Neural progenitor cell (in vitro differentiated cells): ENCODE data around the gene PTPRN2. TPM values are rescaled to one million over a fixed set of nuclear protein-coding genes. Genes with fewer than 3 reads are reported as not detected.

Experiments
- DNase-seq: peaks from one replicate; pipeline ENCODE4 v3.0.0-alpha.2; 2016; ENCODE audit warnings: low spot score
- H2AFZ ChIP-seq: fragments of 200-600 bp; sonication (generic); replicated peaks from 2 replicates; pipeline ENCODE4 v1.6.1; 2016; ENCODE audit warnings: antibody characterized with exemption
- H3F3A ChIP-seq: fragments of 200-600 bp; sonication (generic); 2 replicates; pipeline ENCODE4 v1.6.1; 2016; ENCODE audit warnings: antibody characterized with exemption, low read depth
- H3K27ac ChIP-seq: fragments of 200-600 bp; sonication (generic); 2 replicates; pipeline ENCODE4 v1.5.1; 2016; ENCODE audit warnings: mild to moderate bottlenecking
- H3K27me3 ChIP-seq: fragments of 200-600 bp; sonication (generic); 2 replicates; pipeline ENCODE4 v1.6.1; 2016; ENCODE audit warnings: mild to moderate bottlenecking, moderate library complexity
- H3K36me3 ChIP-seq: fragments of 200-600 bp; sonication (generic); 2 replicates; pipeline ENCODE4 v1.5.1; 2016
- H3K4me1 ChIP-seq: fragments of 200-600 bp; sonication (generic); 2 replicates; pipeline ENCODE4 v1.6.1; 2016; ENCODE audit warnings: mixed run types
- H3K4me2 ChIP-seq: fragments of 200-600 bp; sonication (generic); 2 replicates; pipeline ENCODE4 v1.6.1; 2016
- H3K4me3 ChIP-seq: fragments of 200-600 bp; sonication (generic); 2 replicates; pipeline ENCODE4 v1.5.1; 2016
- H3K79me2 ChIP-seq: fragments of 200-600 bp; sonication (generic); 2 replicates; pipeline ENCODE4 v1.6.1; 2016; ENCODE audit warnings: low read depth
- H3K9ac ChIP-seq: fragments of 200-600 bp; sonication (generic); 2 replicates; pipeline ENCODE4 v1.6.1; 2016
- H3K9me3 ChIP-seq: fragments of 200-600 bp; sonication (generic); 2 replicates; pipeline ENCODE4 v1.5.1; 2016; ENCODE audit warnings: low read depth
- H4K20me1 ChIP-seq: fragments of 200-600 bp; sonication (generic); 2 replicates; pipeline ENCODE4 v1.6.1; 2016; ENCODE audit warnings: low read depth
- H3K27ac Mint-ChIP-seq: 3 replicates; pipeline ENCODE4 v1.8.0; 2021; ENCODE audit warnings: mixed read lengths
- H3K27me3 Mint-ChIP-seq: 2 replicates; pipeline ENCODE4 v1.8.0; 2022; ENCODE audit warnings: low read depth, mild to moderate bottlenecking, inconsistent platforms, moderate library complexity, mixed read lengths; ENCODE audit not compliant: insufficient read depth
- H3K36me3 Mint-ChIP-seq: 3 replicates; pipeline ENCODE4 v1.8.0; 2021; ENCODE audit warnings: mixed read lengths
- H3K4me1 Mint-ChIP-seq: 3 replicates; pipeline ENCODE4 v1.8.0; 2021; ENCODE audit warnings: mixed read lengths
- H3K4me3 Mint-ChIP-seq: 3 replicates; pipeline ENCODE4 v1.8.0; 2021; ENCODE audit warnings: mild to moderate bottlenecking, moderate library complexity, mixed read lengths
- H3K9me3 Mint-ChIP-seq: 3 replicates; pipeline ENCODE4 v1.8.0; 2020; ENCODE audit warnings: mixed read lengths
- EZH2 ChIP-seq: fragments of 200-600 bp; sonication (generic); IDR thresholded peaks from 2 replicates; pipeline ENCODE4 v1.6.1; 2017; ENCODE audit warnings: antibody characterized with exemption, mild to moderate bottlenecking, moderate library complexity
- EZH2phosphoT487 ChIP-seq: fragments of 200-600 bp; sonication (generic); IDR thresholded peaks from 2 replicates; pipeline ENCODE4 v1.6.1; 2017; ENCODE audit warnings: antibody characterized with exemption
- total RNA-seq: library from RNA; depleted of rRNA; stranded (reverse); fragments of >200 nt; gene quantifications from 2 replicates; pipeline ENCODE4 v1.2.3, GENCODE V29; 2015; ENCODE audit warnings: low replicate concordance
- TF ChIP-seq, protein P1 (sequence below): fragments of 200-600 bp; sonication (generic); IDR thresholded peaks from 2 replicates; pipeline ENCODE4 v1.5.1; 2017; ENCODE audit warnings: antibody characterized with exemption, mild to moderate bottlenecking

The PTPRN2 gene
- total RNA-seq, 1 donor from 2014 or later = 3.0 TPM

DNA sequence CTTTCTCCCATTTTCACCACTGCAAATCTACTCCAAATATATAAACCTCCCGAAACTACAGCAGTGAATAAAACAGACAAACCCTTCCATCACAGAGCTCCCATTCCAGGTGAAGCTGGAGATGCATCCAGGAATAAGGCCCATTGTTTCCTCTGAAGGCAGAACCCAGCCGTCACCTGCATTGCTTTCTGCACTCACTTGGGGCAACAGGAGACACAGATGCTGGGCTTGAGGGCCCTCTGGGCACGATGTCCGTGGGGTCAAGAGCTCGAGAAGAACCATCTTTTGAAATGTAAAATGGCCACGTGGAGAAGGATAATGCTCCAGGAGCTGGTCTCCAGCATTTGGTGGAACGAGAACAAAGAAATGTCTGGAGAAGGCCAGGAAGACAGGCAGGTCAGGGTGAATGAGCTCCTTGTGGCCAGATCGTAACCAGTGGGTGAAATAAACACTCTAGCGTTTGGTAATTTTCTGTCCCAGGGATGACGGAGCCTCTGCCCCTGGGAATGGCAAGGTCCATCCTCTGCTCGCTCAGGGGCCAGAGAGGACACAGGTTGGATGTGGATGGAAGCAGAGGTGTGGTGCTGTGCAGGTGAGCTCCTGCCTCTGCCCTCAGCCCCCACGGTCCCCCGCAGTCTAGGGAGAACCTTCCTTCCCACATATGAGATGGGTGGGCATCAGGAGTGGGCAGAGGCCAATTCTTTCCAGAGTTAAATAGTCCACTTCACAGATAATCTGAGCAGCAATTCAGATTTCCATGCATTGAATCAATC is 694.7 kb downstream of the PTPRN2 start:
- no peaks in the 10 kb centered on the region for H4K20me1 ChIP-seq
- no peak overlapping the region for H3K4me3 ChIP-seq
- no peak for TF ChIP-seq EZH2phosphoT487
- no peak for TF ChIP-seq EZH2
- TF ChIP-seq, protein P1, sequence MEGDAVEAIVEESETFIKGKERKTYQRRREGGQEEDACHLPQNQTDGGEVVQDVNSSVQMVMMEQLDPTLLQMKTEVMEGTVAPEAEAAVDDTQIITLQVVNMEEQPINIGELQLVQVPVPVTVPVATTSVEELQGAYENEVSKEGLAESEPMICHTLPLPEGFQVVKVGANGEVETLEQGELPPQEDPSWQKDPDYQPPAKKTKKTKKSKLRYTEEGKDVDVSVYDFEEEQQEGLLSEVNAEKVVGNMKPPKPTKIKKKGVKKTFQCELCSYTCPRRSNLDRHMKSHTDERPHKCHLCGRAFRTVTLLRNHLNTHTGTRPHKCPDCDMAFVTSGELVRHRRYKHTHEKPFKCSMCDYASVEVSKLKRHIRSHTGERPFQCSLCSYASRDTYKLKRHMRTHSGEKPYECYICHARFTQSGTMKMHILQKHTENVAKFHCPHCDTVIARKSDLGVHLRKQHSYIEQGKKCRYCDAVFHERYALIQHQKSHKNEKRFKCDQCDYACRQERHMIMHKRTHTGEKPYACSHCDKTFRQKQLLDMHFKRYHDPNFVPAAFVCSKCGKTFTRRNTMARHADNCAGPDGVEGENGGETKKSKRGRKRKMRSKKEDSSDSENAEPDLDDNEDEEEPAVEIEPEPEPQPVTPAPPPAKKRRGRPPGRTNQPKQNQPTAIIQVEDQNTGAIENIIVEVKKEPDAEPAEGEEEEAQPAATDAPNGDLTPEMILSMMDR = no peak
- no peak overlapping the region for H2AFZ ChIP-seq
- H3K36me3 Mint-ChIP-seq = no peaks in the 10 kb centered on the region
- peaks cover 7% of the 10 kb centered on the region for H3K4me1 Mint-ChIP-seq
- no peaks in the 10 kb centered on the region for H3F3A ChIP-seq
- no peak overlapping the region for H3K4me3 Mint-ChIP-seq
- peaks cover 6% of the 10 kb centered on the region for H3K4me1 ChIP-seq
- H3K79me2 ChIP-seq = no peaks in the 10 kb centered on the region
- H3K9ac ChIP-seq = no peak overlapping the region
- DNase-seq = no peak
- no peak overlapping the region for H3K4me2 ChIP-seq
- H3K9me3 ChIP-seq = no peaks in the 10 kb centered on the region
- H3K36me3 ChIP-seq = no peaks in the 10 kb centered on the region
- no peak overlapping the region for H3K27ac ChIP-seq
- H3K27ac Mint-ChIP-seq = no peak overlapping the region
- no peaks in the 10 kb centered on the region for H3K27me3 ChIP-seq
- H3K27me3 Mint-ChIP-seq = no peaks in the 10 kb centered on the region
- H3K9me3 Mint-ChIP-seq = no peaks in the 10 kb centered on the region

DNA sequence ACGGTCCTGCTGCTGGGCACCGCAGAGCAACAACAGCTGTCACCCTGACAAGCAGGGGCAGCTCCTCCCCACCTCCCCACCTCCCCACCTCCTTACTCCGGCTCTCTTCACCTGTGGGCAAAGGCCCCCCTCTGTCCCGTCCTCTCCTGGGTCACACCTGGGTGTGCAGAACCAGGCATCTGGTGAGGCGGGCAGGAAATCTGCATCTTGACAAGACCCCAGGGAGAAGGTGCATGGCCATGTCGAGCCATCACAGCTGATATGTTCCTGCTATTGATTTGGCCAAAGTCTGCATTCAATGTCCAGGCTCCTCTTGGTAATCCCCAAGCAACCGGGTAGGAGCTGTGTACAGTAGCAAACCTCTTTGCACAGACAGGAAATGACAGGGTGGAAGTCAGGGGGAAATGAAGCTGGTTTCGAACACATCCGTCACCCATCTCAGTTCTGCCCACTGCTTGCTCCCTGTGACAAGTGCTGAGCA is 696.7 kb downstream of the PTPRN2 start:
- no peaks in the 10 kb centered on the region for H3K9me3 ChIP-seq
- H3K4me1 ChIP-seq = no peaks in the 10 kb centered on the region
- H3K9ac ChIP-seq = no peak overlapping the region
- H3K4me3 Mint-ChIP-seq = no peak overlapping the region
- H3K27ac ChIP-seq = no peak overlapping the region
- H3K36me3 Mint-ChIP-seq = no peaks in the 10 kb centered on the region
- no peak overlapping the region for H2AFZ ChIP-seq
- no peaks in the 10 kb centered on the region for H4K20me1 ChIP-seq
- no peaks in the 10 kb centered on the region for H3K79me2 ChIP-seq
- H3K27me3 Mint-ChIP-seq = peaks cover 3% of the 10 kb centered on the region
- H3K9me3 Mint-ChIP-seq = no peaks in the 10 kb centered on the region
- DNase-seq = no peak
- H3K4me3 ChIP-seq = no peak overlapping the region
- no peaks in the 10 kb centered on the region for H3K4me1 Mint-ChIP-seq
- no peaks in the 10 kb centered on the region for H3K36me3 ChIP-seq
- TF ChIP-seq EZH2 (no peak), EZH2phosphoT487 (no peak)
- TF ChIP-seq, protein P1 = no peak
- H3K27ac Mint-ChIP-seq = no peak overlapping the region
- H3F3A ChIP-seq = no peaks in the 10 kb centered on the region
- no peaks in the 10 kb centered on the region for H3K27me3 ChIP-seq
- H3K4me2 ChIP-seq = no peak overlapping the region

DNA sequence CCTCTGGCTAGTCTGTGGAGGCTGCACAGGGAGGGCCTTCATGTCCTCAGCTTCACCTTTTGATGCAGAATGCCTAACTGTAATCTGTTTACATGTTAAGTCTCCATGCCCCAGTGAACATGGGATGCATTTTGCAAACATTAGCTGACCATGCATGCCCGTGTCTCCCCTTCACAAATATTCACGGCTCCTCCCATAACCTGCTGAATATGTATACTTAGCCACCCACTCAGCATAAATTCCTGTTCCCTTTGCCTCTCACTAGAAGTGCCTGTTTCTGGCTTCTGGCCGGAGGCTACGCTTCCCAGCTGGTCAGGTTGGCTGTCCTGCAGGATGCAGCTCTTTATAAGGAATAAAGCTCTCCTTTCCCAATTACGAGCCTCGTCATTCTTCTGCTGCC is 698.1 kb downstream of the PTPRN2 start:
- no peak overlapping the region for H3K9ac ChIP-seq
- H3K4me1 ChIP-seq = no peaks in the 10 kb centered on the region
- Mint-ChIP-seq H3K27me3 (peaks cover 3% of the 10 kb centered on the region), H3K4me3 (no peak overlapping the region), H3K36me3 (no peaks in the 10 kb centered on the region), H3K27ac (no peak overlapping the region), H3K4me1 (no peaks in the 10 kb centered on the region), H3K9me3 (no peaks in the 10 kb centered on the region)
- H2AFZ ChIP-seq = no peak overlapping the region
- H3K9me3 ChIP-seq = no peaks in the 10 kb centered on the region
- TF ChIP-seq EZH2 (no peak), EZH2phosphoT487 (no peak)
- TF ChIP-seq, protein P1 = no peak
- no peaks in the 10 kb centered on the region for H3F3A ChIP-seq
- H3K27ac ChIP-seq = no peak overlapping the region
- no peaks in the 10 kb centered on the region for H3K79me2 ChIP-seq
- no peak overlapping the region for H3K4me2 ChIP-seq
- H4K20me1 ChIP-seq = no peaks in the 10 kb centered on the region
- H3K36me3 ChIP-seq = no peaks in the 10 kb centered on the region
- H3K4me3 ChIP-seq = no peak overlapping the region
- H3K27me3 ChIP-seq = no peaks in the 10 kb centered on the region
- no peak for DNase-seq
